Smooth muscle cell of the coronary artery (primary cell): ENCODE results near the gene C11orf58. TPM values are rescaled to one million over a fixed set of nuclear protein-coding genes. Genes with fewer than 3 reads are reported as not detected.

Experiments used
- total RNA-seq: library from RNA; depleted of rRNA; stranded (reverse); fragments of >200 nt; gene quantifications from 2 replicates; pipeline ENCODE4 v1.2.3, GENCODE V29; 2014; ENCODE audit warnings: low replicate concordance

Gene C11orf58
- 264 and 292 TPM in 2 replicates for total RNA-seq

DNA sequence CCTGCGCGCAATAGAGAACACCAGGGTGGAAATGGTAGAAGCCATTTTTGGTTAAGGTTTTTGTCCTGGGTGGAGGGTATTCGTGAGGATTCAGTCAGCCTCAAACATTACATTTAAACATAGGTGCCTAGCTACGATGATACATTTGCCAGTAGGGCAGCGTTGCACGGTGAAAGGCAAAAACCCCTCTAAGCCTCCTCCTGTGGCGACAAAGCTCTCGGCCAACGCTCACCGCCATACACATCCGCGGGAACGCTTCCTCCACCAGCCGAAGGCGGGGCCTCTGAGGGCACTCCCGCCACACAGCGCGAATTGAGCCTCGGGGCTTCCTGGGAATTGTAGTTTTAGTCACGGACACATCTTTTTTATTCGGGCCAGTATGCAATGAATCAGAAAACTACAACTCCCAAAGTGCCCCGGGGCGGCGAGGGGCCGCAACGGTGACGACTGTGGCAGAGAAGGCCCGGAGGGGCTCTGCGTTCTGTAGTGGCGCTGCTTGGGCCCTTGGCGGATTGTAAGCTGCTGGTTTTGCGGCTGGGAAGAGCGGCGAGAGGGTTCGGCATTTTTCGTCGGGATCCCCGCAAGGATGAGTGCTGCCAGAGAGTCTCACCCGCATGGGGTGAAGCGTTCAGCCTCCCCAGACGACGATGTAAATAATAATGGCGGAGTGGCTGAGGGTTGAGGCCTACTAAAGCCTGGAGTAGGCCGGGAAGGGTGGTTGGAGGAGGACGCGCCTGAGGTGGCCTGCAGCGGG is at the start of gene C11orf58:
C11orf58 (plus strand) TSS at position 455 of the 754 bp plus-strand sequence; CDS start at position 587, 132 bp downstream.

